ENCODE data around the gene NCKAP5L.

- TF ChIP-seq CHD2 (IDR thresholded peaks at IDR 0.05; ENCODE audit: low read length, partially characterized antibody) (no peak), CTCF (IDR thresholded peaks at IDR 0.05) (no peak), FOSL2 (IDR thresholded peaks at IDR 0.05) (no peak), FOSL2 (CRISPR knock-in tag; IDR thresholded peaks at IDR 0.05) (no peak), POLR2A (IDR thresholded peaks at IDR 0.05; ENCODE audit: low read length) (no peak), POLR2AphosphoS2 (conservative IDR thresholded peaks at IDR 0.05; ENCODE audit: low read length) (no peak), CEBPB (IDR thresholded peaks at IDR 0.05) (no peak), SMC3 (IDR thresholded peaks at IDR 0.05) (no peak), MYC (IDR thresholded peaks at IDR 0.05; ENCODE audit: borderline replicate concordance, low read length) (no peak), MAFK (IDR thresholded peaks at IDR 0.05; ENCODE audit: partially characterized antibody) (no peak), BHLHE40 (IDR thresholded peaks at IDR 0.05; ENCODE audit: low read depth, low read length) (no peak), REST (IDR thresholded peaks at IDR 0.05) (no peak), RARB (CRISPR knock-in tag; IDR thresholded peaks at IDR 0.05) (no peak), CBX2 (IDR thresholded peaks at IDR 0.05; ENCODE audit: borderline replicate concordance, low read depth) (no peak)
These were observed 3.3 kb downstream of the NCKAP5L start for GRCh38 chr12:49824895-49825294.

All from A549 (cell line).